ENCODE data around the gene LRCOL1.

The LRCOL1 gene

DNA sequence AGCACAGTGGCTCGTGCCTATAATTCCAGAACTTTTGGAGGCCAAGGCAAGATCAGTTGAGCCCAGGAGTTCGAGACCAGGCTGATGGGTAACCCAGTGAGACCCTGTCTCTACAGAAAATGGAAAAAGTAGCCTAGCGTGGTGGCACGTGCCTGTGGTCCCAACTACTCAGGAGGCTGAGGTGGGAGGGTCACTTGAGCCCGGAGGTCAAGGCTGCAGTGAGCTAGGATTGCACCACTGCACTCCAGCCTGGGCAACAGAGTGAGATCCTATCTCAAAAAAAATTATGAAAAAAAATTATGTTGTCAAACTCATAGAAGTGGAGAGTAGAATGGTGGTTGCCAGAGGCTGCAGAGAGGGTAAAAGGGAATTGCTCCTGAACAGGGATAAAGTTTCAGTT lies 3.6 kb upstream of the LRCOL1 start:
- no peak for DNase-seq (ENCODE audit: low spot score)
- TF ChIP-seq, protein P1, sequence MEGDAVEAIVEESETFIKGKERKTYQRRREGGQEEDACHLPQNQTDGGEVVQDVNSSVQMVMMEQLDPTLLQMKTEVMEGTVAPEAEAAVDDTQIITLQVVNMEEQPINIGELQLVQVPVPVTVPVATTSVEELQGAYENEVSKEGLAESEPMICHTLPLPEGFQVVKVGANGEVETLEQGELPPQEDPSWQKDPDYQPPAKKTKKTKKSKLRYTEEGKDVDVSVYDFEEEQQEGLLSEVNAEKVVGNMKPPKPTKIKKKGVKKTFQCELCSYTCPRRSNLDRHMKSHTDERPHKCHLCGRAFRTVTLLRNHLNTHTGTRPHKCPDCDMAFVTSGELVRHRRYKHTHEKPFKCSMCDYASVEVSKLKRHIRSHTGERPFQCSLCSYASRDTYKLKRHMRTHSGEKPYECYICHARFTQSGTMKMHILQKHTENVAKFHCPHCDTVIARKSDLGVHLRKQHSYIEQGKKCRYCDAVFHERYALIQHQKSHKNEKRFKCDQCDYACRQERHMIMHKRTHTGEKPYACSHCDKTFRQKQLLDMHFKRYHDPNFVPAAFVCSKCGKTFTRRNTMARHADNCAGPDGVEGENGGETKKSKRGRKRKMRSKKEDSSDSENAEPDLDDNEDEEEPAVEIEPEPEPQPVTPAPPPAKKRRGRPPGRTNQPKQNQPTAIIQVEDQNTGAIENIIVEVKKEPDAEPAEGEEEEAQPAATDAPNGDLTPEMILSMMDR (IDR thresholded peaks at IDR 0.05; ENCODE audit: extremely low read depth, insufficient read depth, missing control alignments): no peak
- in situ Hi-C loops (cut with MboI; ENCODE audit: low pct_unique_long_range_greater_than_20kb, low sequenced_read_pairs, unreplicated experiment): loop anchor here (25.0 kb wide), 1 partner anchor 202 kb away; no protein-coding TSS in a partner anchor

GRCh38 chr12:132611620-132612019 lies 1.2 kb upstream of the LRCOL1 start:
- no peak for DNase-seq (ENCODE audit: low spot score)
- in situ Hi-C loops (cut with MboI; ENCODE audit: low pct_unique_long_range_greater_than_20kb, low sequenced_read_pairs, unreplicated experiment): loop anchor here (25.0 kb wide), 1 partner anchor 199 kb away; no protein-coding TSS in a partner anchor
- TF ChIP-seq, protein P1 (IDR thresholded peaks at IDR 0.05; ENCODE audit: extremely low read depth, insufficient read depth, missing control alignments): no peak

DNA sequence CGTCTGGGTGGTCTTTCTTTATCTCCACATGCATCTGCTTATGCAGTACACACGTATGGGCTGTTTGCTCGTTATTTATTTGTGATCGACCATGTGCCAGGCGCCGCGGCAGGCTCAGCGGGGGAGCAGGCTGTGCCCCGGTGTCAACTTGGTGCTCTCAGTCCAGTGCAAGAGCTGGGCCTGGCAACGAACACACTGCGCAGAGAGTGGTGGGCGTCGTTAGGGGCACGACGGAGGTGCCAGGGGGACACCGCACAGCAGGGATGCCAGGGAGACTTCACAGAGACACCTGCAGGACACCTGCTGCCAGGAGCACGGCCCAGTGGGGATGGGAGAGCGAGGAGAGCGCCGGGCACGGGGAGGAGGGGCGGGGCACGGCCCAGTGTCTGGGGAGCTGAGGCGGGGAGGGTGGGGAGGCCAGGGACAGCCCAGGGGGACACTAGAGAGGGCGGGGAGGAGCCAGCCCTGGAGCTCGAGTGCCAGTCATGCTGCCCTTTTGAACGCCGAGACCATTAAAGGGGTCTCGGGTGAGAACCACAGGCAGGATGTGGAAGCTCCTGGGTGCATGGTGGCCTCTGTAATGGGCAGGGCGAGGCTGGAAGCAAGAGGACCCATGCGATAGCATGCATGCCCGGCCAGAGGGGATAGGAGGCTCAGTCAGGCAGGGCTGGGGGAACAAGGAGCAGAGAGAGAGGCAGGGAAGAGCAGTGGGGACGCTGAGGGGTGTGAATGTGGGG lies 652 bp upstream of the LRCOL1 start:
- DNase-seq (ENCODE audit: low spot score): no peak
- TF ChIP-seq, protein P1 (IDR thresholded peaks at IDR 0.05; ENCODE audit: extremely low read depth, insufficient read depth, missing control alignments): no peak
- in situ Hi-C loops (cut with MboI; ENCODE audit: low pct_unique_long_range_greater_than_20kb, low sequenced_read_pairs, unreplicated experiment): loop anchor here (25.0 kb wide), 1 partner anchor 199 kb away; no protein-coding TSS in a partner anchor

- TF ChIP-seq, protein P1 (IDR thresholded peaks at IDR 0.05; ENCODE audit: extremely low read depth, insufficient read depth, missing control alignments): no peak
- no peak for DNase-seq (ENCODE audit: low spot score)
- in situ Hi-C loops (cut with MboI; ENCODE audit: low pct_unique_long_range_greater_than_20kb, low sequenced_read_pairs, unreplicated experiment): loop anchor here (25.0 kb wide), 1 partner anchor 196 kb away; no protein-coding TSS in a partner anchor
These were observed 1.9 kb downstream of the LRCOL1 start for GRCh38 chr12:132608231-132609171.

- TF ChIP-seq, protein P1 (IDR thresholded peaks at IDR 0.05; ENCODE audit: extremely low read depth, insufficient read depth, missing control alignments): no peak
- in situ Hi-C loops (cut with MboI; ENCODE audit: low pct_unique_long_range_greater_than_20kb, low sequenced_read_pairs, unreplicated experiment): loop anchor here (25.0 kb wide), 1 partner anchor 195 kb away; no protein-coding TSS in a partner anchor
- no peak for DNase-seq (ENCODE audit: low spot score)
These were observed 3.5 kb downstream of the LRCOL1 start for GRCh38 chr12:132606927-132607326.

- no peak for DNase-seq (ENCODE audit: low spot score)
- in situ Hi-C loops (cut with MboI; ENCODE audit: low pct_unique_long_range_greater_than_20kb, low sequenced_read_pairs, unreplicated experiment): loop anchor here (25.0 kb wide), 1 partner anchor 194 kb away; no protein-coding TSS in a partner anchor
- TF ChIP-seq, protein P1 (IDR thresholded peaks at IDR 0.05; ENCODE audit: extremely low read depth, insufficient read depth, missing control alignments): no peak
These were observed 3.9 kb downstream of the LRCOL1 start for GRCh38 chr12:132606466-132606865.
